SKM-1 (cell line): ENCODE data around the gene GRIP1.

Source experiments
- DNase-seq: peaks from one replicate; lab custom pipeline; 2025; ENCODE audit not compliant: unreplicated experiment; lab: John Stamatoyannopoulos, UW

Gene GRIP1

DNA sequence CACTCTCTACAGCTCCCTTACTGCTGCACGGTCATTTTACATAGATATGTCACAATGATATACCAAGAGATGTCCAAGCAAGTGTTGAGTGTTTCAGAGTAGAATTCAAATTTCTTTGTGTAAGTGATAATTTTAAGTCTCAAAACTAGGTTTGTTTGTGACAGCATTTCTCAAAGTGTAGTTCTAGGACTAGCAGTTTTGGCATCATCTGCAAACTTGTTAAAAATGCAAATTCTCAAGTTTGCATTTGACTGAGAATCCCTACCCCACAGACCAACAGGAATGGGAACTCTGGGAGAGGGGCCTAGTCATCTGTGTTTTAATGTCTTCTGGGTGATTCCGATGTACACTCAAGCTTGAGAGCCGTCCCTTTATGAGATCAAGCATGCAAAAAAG lies 279.0 kb downstream of the GRIP1 start:
- no peak for DNase-seq

GRCh38 chr12:66398931-66399910 lies 279.7 kb downstream of the GRIP1 start:
- no peak for DNase-seq

DNA sequence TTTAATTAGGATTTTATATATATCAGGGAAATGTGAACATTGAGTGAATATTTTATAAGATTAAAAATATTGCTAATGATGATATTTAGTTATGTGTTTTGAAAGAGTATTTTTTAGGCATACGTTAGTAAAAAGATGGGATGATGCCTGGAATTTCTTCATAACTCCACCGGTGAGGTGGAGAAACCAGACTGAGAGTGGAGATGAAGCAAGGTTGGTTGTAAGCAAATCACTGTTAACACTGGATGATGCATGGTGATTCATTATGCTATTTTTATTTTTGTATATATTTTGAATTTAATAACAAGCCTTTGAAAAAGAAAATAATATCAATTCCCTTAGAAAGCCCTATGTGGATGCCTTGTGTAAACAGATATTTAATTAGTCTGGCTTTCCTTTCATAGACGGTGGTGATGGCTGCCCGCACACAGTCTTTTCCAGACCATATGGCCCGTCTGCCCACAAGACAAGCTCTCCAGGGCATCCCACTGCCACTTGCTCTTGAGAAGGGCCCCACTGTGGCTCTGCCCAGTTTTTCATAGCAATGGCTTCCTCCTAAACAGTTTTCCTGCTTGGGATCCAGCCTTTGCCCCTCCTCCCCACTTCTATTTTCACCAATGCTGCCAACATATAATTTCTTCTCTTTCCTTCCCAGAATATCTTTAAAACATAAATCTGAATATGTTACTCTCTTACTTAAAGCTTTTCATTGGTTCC lies 281.1 kb downstream of the GRIP1 start:
- no peak for DNase-seq

DNA sequence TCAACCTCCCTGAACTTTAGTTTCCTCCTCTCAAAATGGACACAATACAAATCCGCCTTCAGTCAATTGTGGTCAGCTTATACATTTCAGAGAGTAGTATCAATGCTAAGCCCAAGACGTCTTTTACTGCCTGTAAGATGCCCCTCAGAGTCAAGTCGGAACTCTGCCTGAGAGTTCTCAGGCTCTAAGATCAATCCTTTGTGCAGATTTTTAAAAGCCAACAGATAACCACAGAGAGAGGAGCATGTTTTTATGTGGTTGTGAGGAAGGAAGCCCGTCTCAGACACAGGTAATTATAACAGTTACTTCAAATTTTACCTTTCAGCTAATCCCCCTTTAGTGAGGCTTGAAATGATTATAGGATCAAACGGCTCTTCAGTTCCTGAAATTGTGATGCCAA lies 285.0 kb downstream of the GRIP1 start:
- no peak for DNase-seq

DNA sequence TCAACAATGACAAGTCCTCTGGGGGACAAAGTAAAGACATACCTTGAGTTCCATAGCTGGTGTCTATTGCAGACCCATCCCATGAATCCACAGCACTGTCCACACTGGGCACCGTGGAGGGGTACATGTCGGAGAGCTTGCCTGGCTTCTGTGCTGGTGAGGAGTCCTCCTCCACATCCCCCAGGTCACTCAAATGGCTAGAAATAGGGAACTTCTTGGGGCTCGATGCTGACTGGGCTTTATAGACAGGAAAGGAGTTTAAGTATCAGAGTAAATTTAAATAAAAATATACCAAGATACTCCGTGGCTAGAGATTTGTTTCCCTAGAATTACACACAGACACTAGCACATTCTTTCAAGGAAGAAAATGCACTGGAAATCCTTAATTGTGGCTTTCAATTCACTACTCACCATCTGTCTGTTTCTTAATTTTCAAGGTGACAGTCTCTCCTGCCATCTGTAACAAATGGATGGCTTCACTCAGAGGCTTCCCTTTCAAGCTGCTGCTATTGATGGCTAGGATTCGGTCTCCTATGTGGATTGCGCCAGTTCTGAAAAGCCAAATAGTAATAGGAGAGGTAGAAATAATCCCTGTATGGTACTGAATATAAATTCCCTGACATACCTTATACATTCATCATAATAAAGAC lies 286.5 kb downstream of the GRIP1 start:
- no peak for DNase-seq

GRCh38 chr12:66388517-66388916 lies 290.4 kb downstream of the GRIP1 start:
- DNase-seq, result peak; percentile 52

DNA sequence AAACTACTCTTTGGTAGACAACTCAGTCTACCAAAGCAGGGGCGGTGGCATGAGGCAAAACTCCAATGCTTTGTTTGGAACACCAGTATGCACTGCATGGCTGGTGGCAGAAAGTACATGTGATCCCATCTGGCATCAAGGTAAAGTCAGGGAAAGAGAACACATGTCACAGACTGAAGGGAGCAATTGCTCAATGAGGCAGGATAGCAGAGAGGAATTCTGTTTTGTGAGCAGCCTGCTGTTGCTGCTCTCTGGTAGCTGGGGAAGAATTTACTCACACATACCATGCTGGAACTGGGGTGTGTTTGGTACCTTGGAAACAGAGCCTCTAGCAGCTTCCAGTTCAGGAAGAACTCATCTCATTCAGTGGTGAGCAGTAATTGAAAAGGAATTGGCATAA lies 291.8 kb downstream of the GRIP1 start:
- no peak for DNase-seq

DNA sequence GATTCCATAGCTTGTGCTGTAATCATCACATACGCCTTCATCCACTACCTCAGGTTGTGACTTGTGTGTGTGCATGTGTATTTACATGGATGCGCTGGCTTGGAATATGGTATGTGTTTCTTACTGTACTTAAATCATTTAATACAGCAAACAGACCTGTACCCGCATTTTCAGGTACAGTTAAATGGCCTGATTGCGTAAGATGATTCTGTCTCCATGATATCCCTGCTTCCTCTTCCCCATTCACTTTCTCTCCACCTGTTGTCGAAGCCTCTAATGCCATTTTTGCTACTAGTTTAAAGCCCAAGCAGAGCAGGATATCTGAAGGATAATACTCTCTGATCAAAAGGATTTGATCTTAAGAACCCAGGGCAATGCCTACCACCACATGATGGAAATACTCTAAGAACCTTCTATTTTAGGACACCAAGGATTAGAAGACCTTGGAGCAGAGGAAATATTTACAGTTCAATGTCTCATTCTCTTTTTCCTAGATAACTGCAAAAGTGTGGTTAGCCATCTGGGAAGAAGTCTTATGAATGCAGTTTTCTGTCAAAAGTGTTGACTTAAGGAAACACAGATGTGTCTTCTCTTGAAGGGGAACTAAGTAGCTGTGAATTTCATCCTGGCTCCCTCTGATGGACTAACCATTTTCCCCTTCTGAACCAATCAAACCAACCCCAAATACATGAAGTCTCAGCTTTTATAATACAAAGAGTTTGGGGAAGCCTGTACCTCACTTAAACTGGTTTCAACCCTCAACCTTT lies 297.9 kb downstream of the GRIP1 start:
- no peak for DNase-seq

DNA sequence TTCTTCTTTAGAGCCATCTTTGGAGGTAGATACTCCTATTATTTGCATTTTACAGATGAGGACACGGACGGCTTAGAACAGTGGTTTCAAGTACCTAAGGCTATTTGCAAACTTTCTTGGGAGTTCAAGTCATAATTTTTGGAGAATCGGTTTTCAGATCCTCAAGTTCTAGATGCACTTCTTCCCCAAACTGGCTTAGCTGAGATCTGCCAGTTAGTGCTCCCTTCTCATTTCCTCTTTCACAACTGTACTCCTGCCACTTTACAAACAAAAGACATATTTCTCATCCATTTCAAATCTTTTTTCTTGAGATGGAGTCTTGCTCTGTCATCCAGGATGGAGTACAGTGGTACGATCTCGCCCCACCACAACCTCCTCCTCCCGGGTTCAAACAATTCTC lies 299.3 kb downstream of the GRIP1 start:
- no peak for DNase-seq

- DNase-seq, result no peak
Measured at GRCh38 chr12:66375560-66375959, 303.3 kb downstream of the GRIP1 start.

DNA sequence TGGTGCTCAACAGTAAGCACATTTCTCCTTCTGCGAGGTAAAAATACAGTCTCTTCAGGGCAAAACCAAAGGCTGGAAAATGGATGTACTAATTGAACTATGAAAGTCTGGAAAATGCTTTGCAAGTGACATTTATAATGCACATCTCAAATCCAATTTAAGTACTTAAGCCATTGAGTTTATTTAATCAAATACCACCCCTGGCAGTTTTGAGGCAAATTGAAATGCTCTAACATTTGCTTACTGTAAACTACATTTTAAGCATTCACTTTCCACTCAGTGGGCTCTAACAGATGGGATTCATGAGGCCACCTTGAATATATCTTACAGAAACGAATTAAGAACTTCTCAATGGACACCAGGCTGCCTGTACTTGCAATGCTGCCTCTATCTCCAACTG lies 306.9 kb downstream of the GRIP1 start:
- DNase-seq, result no peak

- DNase-seq, result no peak
Measured at GRCh38 chr12:66367015-66367667, 311.7 kb downstream of the GRIP1 start.

DNA sequence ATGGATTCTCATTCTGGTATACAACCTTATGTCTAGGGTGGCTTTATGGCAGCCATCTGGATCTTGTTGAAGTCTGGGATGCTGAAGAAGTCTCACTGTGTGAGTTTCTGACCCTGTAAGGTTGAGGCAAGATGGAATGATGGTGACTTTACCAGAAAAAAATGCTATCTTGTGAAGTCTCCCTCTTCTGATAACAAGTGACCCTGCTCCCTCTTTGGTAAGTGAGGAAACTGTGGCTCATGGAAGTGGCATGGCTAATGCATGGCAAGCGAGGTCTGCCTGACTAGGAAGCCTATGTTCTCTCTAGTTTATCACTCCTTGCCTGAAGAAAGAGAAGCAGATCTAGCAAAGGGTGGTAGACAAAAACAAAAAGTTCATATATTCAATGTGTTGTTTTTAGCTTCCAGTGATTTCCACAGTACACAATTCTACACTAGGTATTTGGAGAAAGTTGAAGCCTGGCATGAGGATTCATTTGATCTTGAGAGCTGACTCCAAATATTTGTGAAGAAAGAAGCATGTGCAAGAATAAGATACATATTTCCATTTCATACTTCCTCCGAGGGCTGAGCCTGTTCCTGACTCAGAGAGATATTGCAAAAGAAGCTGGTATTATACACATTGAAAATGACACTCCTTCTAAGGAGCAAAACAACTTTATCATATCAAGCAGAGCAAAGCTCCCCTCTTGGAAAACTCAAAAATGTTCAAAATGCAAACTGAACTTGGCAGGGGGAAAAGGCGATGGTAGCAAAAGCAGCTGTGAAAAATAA lies 313.0 kb downstream of the GRIP1 start:
- DNase-seq, result no peak

DNA sequence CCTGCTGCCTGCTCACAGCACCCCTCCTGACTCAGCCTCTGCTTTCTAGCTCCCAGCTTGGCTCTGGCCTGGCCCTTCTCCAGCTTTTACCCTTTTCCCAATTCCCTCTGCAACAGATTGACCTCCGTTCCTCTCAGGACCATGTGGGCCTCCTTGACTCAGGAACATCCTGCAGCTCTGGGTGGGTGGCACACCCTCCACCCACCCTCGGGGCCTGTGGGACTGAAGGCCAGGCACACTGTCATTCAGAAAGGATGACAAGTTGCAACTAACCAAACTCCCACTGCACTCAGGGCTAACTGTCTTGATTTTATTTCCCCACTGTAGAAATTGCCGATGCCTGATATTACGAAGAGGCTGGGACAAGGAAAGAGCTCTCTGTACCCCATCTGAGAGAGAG lies 317.2 kb downstream of the GRIP1 start:
- no peak for DNase-seq

GRCh38 chr12:66359300-66359699 lies 319.6 kb downstream of the GRIP1 start:
- DNase-seq, result no peak

- DNase-seq, result no peak
Measured at GRCh38 chr12:66354291-66354690, 324.6 kb downstream of the GRIP1 start.

GRCh38 chr12:66352899-66353298 lies 326.0 kb downstream of the GRIP1 start:
- no peak for DNase-seq

DNA sequence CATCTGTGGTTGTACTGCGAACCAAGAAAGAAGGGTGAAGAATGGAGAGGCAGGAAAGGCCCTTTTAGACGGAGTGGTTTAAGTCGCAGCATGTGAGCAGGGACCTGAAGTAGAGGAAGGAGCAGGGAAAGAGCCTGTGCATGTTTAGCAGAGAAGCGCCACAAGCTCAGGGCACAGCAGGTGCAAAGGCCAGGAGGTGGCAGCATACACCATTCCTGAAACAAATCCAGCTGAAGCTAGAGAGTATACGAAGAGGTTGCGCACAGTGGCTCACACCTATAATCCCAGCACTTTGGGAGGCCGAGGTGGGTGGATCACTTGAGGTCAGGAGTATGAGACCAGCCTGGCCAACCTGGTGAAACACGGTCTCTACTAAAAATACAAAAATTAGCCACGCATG lies 326.7 kb downstream of the GRIP1 start:
- DNase-seq, result no peak

DNA sequence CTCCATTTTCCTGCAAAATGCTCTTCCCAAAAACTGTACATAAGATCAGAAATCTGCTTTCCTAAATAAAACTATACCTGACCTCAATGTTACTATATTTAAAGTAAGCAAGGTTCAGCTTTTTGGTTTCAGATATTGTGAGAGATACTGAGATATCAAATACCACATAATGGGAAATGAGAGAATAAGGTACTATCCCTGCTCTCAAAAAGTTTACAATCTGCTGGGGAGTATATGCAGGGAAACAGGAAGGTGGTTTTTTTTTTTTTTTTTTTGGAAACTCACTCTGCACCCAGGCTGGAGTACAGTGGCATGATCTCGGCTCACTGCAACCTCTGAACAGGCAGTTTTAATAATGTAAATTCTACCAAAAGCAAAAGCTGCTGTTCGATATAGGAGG lies 327.6 kb downstream of the GRIP1 start:
- no peak for DNase-seq

- DNase-seq, result no peak
Measured at GRCh38 chr12:66345956-66346355, 332.9 kb downstream of the GRIP1 start.
